Stimulated activated CD8-positive, alpha-beta memory T cell treated with anti-CD3 and anti-CD28 coated beads, Interleukin-7, amount 100 ng/mL, for 1 hour (primary cell): ENCODE results near the gene ATG10.
"Not testable (repeated sequence)": the region's sequence is repeated elsewhere in the genome, so short reads cannot be mapped to it uniquely, and the experiment has no call there.

Experiments used
- DNase-seq, 2 donors: peaks; one replicate each; pipeline ENCODE4 v3.0.0-alpha.2; 2020; ENCODE audit warnings: low read depth in 2 of 2

Gene ATG10

DNA sequence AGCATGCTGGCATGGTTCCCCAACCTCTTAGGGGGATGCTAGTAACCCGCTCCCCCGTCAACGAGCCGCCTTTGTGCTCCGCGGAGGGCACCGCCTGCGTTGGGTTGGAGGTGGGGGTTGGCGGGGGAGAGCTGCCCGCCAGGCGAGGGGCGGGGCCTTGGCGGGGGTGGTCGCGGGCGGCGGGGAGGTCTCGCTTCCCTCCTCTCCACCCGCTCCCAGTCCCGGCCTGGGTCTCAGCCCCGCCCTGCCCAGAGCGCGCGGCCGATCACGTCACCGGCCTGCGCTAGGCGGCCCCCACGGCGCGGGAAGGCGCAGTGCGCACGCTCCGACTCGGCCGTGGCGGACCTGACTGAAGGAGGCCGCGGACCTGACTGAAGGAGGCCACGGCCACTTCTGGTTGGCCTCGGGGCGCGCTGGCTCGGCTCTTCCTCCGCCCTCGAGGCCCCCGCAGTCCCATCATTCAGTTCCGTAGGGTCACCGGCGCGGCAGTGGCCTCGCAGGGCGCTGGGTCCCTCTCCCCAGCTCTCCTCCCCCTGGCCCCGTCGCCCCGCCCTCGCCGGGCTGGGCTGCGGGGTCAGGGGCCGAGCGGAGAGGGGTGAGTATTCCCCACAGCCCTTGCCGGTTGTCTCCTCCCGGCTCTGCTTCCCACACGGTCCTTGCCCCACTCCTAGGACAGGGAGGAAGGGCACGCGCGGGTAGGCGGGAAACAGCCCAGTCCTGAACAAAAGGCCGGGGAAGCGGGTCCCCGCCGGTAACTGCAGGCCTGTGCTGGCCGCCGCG lies at the start of gene ATG10:
ATG10 (plus strand) TSS at position 312 of the 780 bp plus-strand sequence. CDS start 15,548 bp downstream, outside the sequence.
- peak; percentile 72 to 77 for DNase-seq

GRCh38 chr5:81922854-81923279 lies 49.0 kb upstream of the ATG10 start:
- DNase-seq, result no peak

DNA sequence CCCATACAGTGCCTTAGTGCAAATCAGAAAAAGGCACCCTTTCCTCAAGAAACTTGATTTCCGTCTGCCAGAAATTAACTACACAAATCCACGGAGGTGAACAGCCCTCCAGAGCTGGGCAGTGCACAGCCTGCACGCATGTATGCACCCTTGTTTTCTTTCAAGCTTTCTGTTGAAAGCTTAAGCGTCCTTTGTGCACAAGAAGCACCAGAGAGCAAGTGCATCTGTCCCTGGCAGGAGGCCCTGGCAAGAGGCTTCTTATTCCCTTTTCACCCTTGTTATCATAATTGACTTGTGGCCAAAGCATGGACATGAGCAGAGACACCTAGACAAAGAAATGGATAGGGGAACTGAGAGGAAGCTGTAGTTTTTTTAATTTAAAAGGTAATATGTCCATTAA lies 47.4 kb upstream of the ATG10 start:
- no peak for DNase-seq

DNA sequence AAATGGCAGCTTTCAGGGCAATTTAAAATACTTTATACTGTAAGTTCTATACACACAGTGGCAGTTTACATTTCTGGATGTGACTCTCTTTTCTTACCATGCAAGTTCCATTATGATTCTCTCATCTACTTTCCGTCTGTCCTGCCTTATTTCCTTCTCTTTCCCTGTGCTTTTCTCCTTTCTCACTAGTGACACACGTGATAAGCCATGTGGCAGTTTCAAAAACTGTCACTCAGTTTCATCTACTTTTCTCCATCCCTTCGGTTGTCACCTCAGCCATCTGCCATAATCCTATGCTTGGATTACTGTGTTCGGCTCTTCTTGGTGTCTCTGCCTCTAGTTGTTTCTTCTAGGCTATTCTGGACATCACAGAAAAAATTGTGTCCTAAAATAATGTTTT lies 46.8 kb upstream of the ATG10 start:
- no peak for DNase-seq

DNA sequence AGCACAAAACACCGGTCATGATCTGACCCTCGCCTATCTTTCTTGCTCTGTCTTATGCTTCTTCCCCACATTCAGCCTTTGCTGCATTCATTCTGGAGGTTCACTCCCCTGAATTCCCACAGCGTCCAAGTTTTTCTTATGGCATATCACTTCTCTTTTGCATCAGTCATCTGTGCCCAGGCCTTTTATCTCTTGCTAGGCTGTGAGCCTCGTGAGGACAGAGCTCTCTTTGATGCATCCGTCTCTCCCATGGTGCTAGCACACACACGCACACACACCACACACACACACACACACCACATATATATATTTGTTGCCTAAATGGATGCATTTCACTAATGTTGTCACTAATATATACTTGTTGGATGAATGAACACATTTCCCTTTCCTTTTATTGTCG lies 45.8 kb upstream of the ATG10 start:
- DNase-seq, result no peak

- no peak for DNase-seq
Observed at GRCh38 chr5:81936066-81936465, 35.8 kb upstream of the ATG10 start.

DNA sequence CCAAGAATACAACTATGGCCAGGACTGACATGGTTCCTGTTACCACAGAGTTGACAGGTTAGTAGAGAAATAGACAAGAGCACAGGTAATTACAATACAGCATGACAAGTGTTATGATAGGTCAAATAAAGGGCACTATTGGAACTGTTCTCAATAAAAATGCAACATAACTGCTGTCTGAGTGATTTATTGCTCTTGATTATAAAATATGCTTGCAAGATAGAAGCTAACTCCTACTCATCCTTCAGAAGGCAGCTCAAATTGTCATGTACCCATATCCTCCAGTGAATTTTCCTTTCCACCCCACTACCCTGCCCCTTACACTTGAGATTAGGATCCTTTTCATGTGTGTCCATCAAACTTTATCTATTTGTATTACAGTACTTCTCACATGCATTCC lies 35.1 kb upstream of the ATG10 start:
- DNase-seq, result no peak

DNA sequence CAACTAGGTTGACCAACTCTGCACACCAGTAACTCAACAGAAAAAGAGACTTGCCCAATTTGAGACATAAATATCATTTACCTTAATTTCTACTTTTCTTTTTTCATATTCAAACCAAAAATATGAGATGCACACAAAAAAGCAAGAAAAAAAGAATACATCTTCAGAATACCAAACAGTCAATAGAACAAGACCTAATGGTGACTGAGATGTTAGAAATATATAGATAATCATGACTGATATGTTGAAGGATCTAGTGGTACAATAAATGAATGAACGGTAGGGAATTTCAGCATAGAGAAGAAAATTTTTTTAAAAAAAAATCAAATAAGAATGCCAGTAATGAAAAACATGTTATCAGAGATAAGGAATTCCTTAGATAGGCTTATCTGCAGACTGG lies 29.1 kb upstream of the ATG10 start:
- no peak for DNase-seq

- DNase-seq, result no peak
Observed at GRCh38 chr5:81948349-81948748, 23.5 kb upstream of the ATG10 start.

GRCh38 chr5:81949462-81949861 lies 22.4 kb upstream of the ATG10 start:
- no peak for DNase-seq

GRCh38 chr5:81950996-81951395 lies 20.8 kb upstream of the ATG10 start:
- no peak for DNase-seq

- not testable (repeated sequence) for DNase-seq
Observed at GRCh38 chr5:81954796-81955195, 17.0 kb upstream of the ATG10 start.

GRCh38 chr5:81958129-81958528 lies 13.7 kb upstream of the ATG10 start:
- not testable (repeated sequence) for DNase-seq

GRCh38 chr5:81961651-81962440 lies 10.0 kb upstream of the ATG10 start:
- DNase-seq, result no peak

DNA sequence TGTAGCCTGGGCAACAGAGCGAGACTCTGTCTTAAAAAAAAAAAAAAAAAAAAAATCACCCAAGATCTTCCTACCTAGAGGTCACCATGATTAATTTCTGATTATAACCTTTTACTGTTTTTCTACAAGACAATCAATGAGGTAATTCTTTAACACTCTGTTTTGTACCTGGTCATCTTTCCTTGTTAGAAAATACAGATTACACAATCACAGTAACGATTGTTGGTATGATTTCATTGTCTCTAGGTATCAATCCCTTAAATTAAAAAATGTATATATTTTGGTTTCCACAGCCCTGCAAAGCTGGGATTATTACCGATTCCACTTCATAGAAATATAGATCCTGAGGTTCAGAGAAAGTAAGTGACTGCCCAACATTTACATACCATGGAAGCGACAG lies 8.3 kb upstream of the ATG10 start:
- no peak for DNase-seq

DNA sequence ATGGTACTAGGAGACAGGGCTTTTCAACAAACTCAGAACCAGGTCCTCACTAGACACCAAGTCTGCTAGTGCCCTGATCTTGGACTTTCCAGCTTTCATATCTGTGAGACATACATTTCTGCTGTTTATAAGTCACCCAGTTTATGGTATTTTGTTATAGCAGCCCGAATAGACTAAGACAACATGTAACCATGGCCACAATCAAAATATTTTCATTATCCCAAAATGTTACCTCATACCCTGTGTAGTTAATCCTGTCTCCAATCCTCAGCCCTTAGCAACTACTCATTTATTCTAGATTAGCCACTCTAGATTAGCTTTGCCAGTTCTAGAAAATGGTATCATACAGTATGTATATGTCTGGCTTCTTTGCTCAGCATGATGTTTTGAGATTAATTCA lies 6.3 kb upstream of the ATG10 start:
- no peak for DNase-seq

DNA sequence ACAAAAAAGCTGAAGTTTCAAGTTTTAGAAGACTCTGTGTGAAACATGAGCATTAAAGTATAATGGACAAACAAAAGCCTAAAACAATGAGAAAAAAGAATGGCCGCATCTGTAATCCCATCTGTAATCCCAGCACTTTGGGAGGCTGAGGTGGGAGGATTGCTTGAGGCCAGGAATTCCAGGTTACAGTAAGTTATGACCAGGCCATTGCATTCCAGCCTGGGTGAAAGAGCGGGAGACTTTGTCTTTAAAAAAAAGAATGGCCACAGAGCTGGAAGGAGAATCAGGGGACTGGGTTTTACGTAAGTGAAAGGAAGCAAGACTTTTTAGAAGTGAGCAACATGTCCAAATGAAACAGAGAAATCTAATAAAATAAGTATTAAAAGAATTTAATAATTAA lies 2.6 kb upstream of the ATG10 start:
- no peak for DNase-seq

GRCh38 chr5:81969912-81970311 lies 1.9 kb upstream of the ATG10 start:
- no peak for DNase-seq

DNA sequence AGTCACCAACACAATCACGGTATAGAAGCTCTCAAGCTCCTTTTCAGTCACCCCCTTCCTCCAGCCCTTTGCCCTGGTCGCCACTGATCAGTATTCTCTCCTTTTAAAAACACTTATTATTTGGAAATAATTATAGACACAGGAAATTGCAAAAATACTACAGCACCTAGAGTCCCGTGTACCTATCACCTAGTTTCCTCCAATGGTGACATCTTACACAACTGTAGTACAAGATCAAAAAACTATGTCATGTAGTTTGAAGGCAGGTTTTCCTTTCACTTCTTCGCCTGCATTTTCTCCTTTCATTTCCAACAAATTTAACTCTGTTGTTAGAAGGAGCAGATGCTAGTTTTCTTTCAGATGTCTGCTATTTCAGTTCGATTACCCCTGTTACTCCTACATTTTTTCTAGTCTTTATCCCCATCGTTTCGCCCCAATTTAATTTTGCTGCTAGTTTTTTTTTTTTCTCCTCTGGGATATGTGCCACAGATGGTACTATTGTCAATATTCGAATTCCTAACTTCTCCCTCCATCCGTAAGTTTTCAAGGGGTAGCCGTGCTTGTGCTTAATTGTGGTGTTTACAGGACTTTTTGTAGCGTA lies 612 bp upstream of the ATG10 start:
- DNase-seq, result no peak

- no peak for DNase-seq
Observed at GRCh38 chr5:81972492-81972783, 615 bp downstream of the ATG10 start.

GRCh38 chr5:81980160-81980559 lies 8.3 kb downstream of the ATG10 start:
- no peak for DNase-seq

DNA sequence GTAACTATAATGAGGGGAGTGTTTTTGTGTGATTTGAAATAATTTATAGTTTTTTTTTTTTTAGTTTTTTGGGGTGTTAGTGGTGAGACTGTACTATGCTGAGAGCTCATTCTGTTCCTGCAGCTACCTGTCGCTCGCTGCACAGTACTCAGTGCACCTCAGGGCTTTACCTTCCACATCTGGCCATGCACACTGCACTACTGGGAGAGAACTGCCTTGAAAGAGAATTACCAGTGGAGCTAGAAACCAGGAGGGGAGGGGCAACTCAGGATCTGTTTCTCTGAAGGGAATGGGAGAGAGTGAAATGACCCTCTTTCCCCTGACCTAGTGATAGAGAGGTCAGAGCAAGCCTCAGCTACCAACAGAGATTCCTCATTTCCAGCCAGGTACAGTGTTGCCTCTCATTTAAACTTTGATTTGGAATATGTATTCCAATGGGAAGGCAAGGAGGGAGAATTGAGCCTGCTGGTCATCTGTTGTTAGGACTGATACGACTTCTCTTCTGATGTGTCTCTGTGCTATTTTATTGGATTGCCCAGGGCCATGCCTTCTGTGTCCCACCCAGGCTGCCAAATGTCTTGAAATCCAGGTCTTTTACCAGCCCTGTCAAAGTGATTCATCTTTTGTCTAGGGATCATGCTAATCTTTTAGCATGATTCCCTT lies 8.9 kb downstream of the ATG10 start:
- no peak for DNase-seq
